Trophoblast cell (in vitro differentiated cells and primary cell): ENCODE data around the gene MAP4K4.
A peak's percentile ranks its signal among the peaks of the same experiment; 100 is the strongest.
"Not testable (repeated sequence)": the region's sequence is repeated elsewhere in the genome, so short reads cannot be mapped to it uniquely, and the experiment has no call there.

Source experiments
- DNase-seq, 2 donors: peaks; one replicate each; pipeline ENCODE4 v3.0.0-alpha.2; 2016
- H2AFZ ChIP-seq: 2 replicates; pipeline ENCODE4 v1.6.1; 2013; ENCODE audit warnings: low read length, moderate library complexity, mild to moderate bottlenecking; ENCODE audit not compliant: insufficient read depth, poor library complexity
- H2AK5ac ChIP-seq: 2 replicates; pipeline ENCODE4 v1.6.1; 2013; ENCODE audit warnings: mild to moderate bottlenecking, low read length
- H2BK120ac ChIP-seq: 2 replicates; pipeline ENCODE4 v1.6.1; 2013; ENCODE audit warnings: low read length, mild to moderate bottlenecking, moderate library complexity; ENCODE audit not compliant: insufficient read depth, poor library complexity
- H2BK12ac ChIP-seq: 2 replicates; pipeline ENCODE4 v1.6.1; 2013; ENCODE audit warnings: mild to moderate bottlenecking, low read length, moderate library complexity
- H2BK5ac ChIP-seq: 2 replicates; pipeline ENCODE4 v1.6.1; 2013; ENCODE audit warnings: low read length, low read depth, moderate library complexity, mild to moderate bottlenecking; ENCODE audit not compliant: poor library complexity
- H3K14ac ChIP-seq: 2 replicates; pipeline ENCODE4 v1.6.1; 2013; ENCODE audit warnings: mild to moderate bottlenecking, low read length
- H3K18ac ChIP-seq: 2 replicates; pipeline ENCODE4 v1.6.1; 2013; ENCODE audit warnings: mild to moderate bottlenecking, low read length
- H3K23ac ChIP-seq: 2 replicates; pipeline ENCODE4 v1.6.1; 2013; ENCODE audit warnings: low read length
- H3K27ac ChIP-seq: 2 replicates; pipeline ENCODE4 v1.5.1; 2013; ENCODE audit warnings: low read depth, mild to moderate bottlenecking, inconsistent platforms, low read length, moderate library complexity
- H3K27me3 ChIP-seq: 2 replicates; pipeline ENCODE4 v1.6.1; 2013; ENCODE audit warnings: inconsistent platforms, mild to moderate bottlenecking, low read length, moderate library complexity; ENCODE audit not compliant: insufficient read depth
- H3K36me3 ChIP-seq, 2 experiments: 1 replicate in 1 of 2; 2 replicates in 1 of 2; pipeline ENCODE4 v1.6.1; 2013; ENCODE audit warnings: low read length in 2 of 2, mild to moderate bottlenecking in 2 of 2, moderate library complexity in 1 of 2; ENCODE audit not compliant: insufficient read depth in 2 of 2, control insufficient read depth in 1 of 2
- H3K4ac ChIP-seq: 2 replicates; pipeline ENCODE4 v1.6.1; 2013; ENCODE audit warnings: low read depth, mild to moderate bottlenecking, low read length, moderate library complexity
- H3K4me1 ChIP-seq, 2 experiments: 1 replicate in 1 of 2; 2 replicates in 1 of 2; pipeline ENCODE4 v1.6.1; 2013; ENCODE audit warnings: low read length in 2 of 2, mild to moderate bottlenecking in 2 of 2, moderate library complexity in 1 of 2; ENCODE audit not compliant: insufficient read depth in 2 of 2, control insufficient read depth in 1 of 2
- H3K4me2 ChIP-seq: 2 replicates; pipeline ENCODE4 v1.6.1; 2013; ENCODE audit warnings: inconsistent platforms, mild to moderate bottlenecking, low read length, moderate library complexity
- H3K4me3 ChIP-seq: 2 replicates; pipeline ENCODE4 v1.5.1; 2013; ENCODE audit warnings: mild to moderate bottlenecking, low read depth, low read length, inconsistent platforms
- H3K79me1 ChIP-seq: one replicate; pipeline ENCODE4 v1.6.1; 2013; ENCODE audit warnings: low read length
- H3K79me2 ChIP-seq: 2 replicates; pipeline ENCODE4 v1.6.1; 2013; ENCODE audit warnings: low read length, mild to moderate bottlenecking; ENCODE audit not compliant: control insufficient read depth, insufficient read depth, poor library complexity
- H3K9ac ChIP-seq: 2 replicates; pipeline ENCODE4 v1.6.1; 2013; ENCODE audit warnings: mild to moderate bottlenecking, low read length
- H3K9me3 ChIP-seq: 2 replicates; pipeline ENCODE4 v1.6.1; 2013; ENCODE audit warnings: low read depth, mild to moderate bottlenecking, control low read depth, inconsistent platforms, low read length; ENCODE audit not compliant: insufficient read depth
- H4K12ac ChIP-seq: 2 replicates; pipeline ENCODE4 v1.6.1; 2013; ENCODE audit warnings: low read depth, mild to moderate bottlenecking, low read length, moderate library complexity
- H4K8ac ChIP-seq: 2 replicates; pipeline ENCODE4 v1.6.1; 2013; ENCODE audit warnings: low read depth, mild to moderate bottlenecking, low read length, moderate library complexity
- H4K91ac ChIP-seq: one replicate; pipeline ENCODE4 v1.6.1; 2013; ENCODE audit warnings: low read depth, mild to moderate bottlenecking, low read length, moderate library complexity
- WGBS: extraction: QIAGEN DNeasy Blood & Tissue Kit; methylation state at CpG from one replicate; pipeline ENCODE4 v1.1.7; 2013; ENCODE audit warnings: missing lambda C conversion rate; ENCODE audit not compliant: insufficient read length, insufficient coverage; ENCODE audit errors: extremely low coverage; 5-methylcytosine and 5-hydroxymethylcytosine counted together

The MAP4K4 gene

DNA sequence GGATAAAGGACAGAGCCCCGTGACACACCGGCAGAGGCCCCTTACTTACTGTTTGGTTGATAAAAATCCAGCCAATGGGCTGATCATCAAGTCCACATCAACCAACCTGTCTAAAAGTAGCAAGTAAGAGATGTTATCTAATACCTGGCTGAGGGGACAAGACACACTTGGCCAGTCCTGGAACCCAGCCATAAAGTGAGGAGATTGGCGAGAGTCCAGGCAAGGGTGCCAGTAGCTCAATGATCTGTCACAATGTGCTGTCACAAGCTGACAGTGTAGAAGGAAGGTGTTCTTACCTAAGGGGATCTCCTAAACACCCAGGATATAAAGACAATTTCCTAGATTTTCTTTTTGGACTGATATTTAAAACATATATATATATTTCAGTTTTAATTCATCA, 232.5 kb downstream of the MAP4K4 start:
- Histone ChIP-seq H3K79me2 (no peaks in the 10 kb centered on the region), H3K9ac (no peak overlapping the region), H3K79me1 (no peaks in the 10 kb centered on the region), H3K23ac (no peak overlapping the region), H3K9me3 (peaks cover 7% of the 10 kb centered on the region), H3K4me3 (no peak overlapping the region), H2BK120ac (no peak overlapping the region), H3K36me3 (peaks cover 3% of the 10 kb centered on the region in 2 experiments), H3K4ac (no peak overlapping the region), H3K27ac (no peak overlapping the region), H2BK12ac (no peak overlapping the region), H3K18ac (no peak overlapping the region), H4K91ac (no peak overlapping the region), H3K4me1 (peaks cover 0 to 4% of the 10 kb centered on the region in 2 experiments), H4K12ac (no peak overlapping the region), H3K27me3 (no peaks in the 10 kb centered on the region), H2AK5ac (no peak overlapping the region), H2AFZ (no peak overlapping the region), H4K8ac (no peak overlapping the region), H2BK5ac (no peak overlapping the region), H3K14ac (no peak overlapping the region), H3K4me2 (no peak overlapping the region)
- no peak for DNase-seq
- no CpG with 5 or more reads among the region's 3 CpGs for WGBS

DNA sequence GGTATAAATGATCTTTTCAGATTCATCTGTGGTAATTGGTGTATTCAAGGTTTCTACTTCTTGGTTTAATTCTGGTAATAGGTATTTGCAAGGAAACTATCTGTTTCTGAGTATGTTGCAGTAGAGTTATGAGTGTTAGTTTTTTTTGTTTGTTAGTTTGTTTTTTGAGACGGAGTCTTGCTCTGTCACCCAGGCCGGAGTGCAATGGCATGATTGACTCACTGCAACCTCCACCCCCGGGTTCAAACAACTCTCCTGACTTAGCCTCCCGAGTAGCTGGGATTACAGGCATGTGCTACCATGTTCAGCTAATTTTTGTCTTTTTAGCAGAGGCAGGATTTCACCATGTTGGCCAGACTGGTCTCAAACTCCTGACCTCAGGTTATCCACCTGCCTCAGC, 233.3 kb downstream of the MAP4K4 start:
- no peaks in the 10 kb centered on the region for H3K79me2 ChIP-seq
- H2BK5ac ChIP-seq: no peak overlapping the region
- H4K12ac ChIP-seq: no peak overlapping the region
- peaks cover 6% of the 10 kb centered on the region for H3K9me3 ChIP-seq
- peaks cover 4 to 11% of the 10 kb centered on the region in 2 experiments for H3K4me1 ChIP-seq
- no peak overlapping the region for H4K91ac ChIP-seq
- WGBS: no CpG with 5 or more reads among the region's 4 CpGs
- H4K8ac ChIP-seq: no peak overlapping the region
- H2BK120ac ChIP-seq: no peak overlapping the region
- H3K27ac ChIP-seq: no peak overlapping the region
- no peak overlapping the region for H2BK12ac ChIP-seq
- no peak overlapping the region for H3K9ac ChIP-seq
- no peak overlapping the region for H2AK5ac ChIP-seq
- peaks cover 4% of the 10 kb centered on the region for H3K79me1 ChIP-seq
- peaks cover 3% of the 10 kb centered on the region in 2 experiments for H3K36me3 ChIP-seq
- no peak overlapping the region for H3K4me2 ChIP-seq
- H3K4me3 ChIP-seq: no peak overlapping the region
- H3K18ac ChIP-seq: no peak overlapping the region
- H2AFZ ChIP-seq: no peak overlapping the region
- H3K27me3 ChIP-seq: no peaks in the 10 kb centered on the region
- H3K14ac ChIP-seq: no peak overlapping the region
- no peak overlapping the region for H3K4ac ChIP-seq
- no peak for DNase-seq
- no peak overlapping the region for H3K23ac ChIP-seq

DNA sequence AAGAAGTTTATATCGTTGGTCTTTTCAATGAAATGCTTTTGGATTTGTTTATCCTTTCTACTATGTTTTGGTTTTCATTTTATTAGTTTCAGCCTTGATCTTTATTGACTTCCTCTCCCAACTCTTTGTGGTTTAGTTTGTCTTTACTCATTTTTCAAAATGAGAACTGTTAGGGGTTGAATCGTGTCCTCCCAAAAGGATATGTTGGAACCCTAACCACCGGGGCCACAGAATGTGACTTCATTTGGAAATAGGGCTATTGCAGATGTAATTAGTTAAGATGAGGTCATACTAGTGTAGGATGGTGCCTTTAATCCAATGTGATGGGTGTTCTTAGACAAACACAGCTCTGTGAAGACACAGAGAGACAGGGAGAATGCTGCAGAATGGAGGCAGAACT, 233.9 kb downstream of the MAP4K4 start:
- Histone ChIP-seq H3K23ac (no peak overlapping the region), H2AK5ac (no peak overlapping the region), H4K91ac (no peak overlapping the region), H3K27me3 (no peaks in the 10 kb centered on the region), H3K4me2 (no peak overlapping the region), H3K9me3 (peaks cover 6% of the 10 kb centered on the region), H3K79me1 (peaks cover 4% of the 10 kb centered on the region), H2BK5ac (no peak overlapping the region), H2AFZ (no peak overlapping the region), H3K9ac (no peak overlapping the region), H3K14ac (no peak overlapping the region), H3K4me1 (peaks cover 8 to 11% of the 10 kb centered on the region in 2 experiments), H3K4me3 (no peak overlapping the region), H2BK12ac (no peak overlapping the region), H4K8ac (no peak overlapping the region), H4K12ac (no peak overlapping the region), H2BK120ac (no peak overlapping the region), H3K36me3 (peaks cover 3% of the 10 kb centered on the region in 2 experiments), H3K79me2 (no peaks in the 10 kb centered on the region), H3K4ac (no peak overlapping the region), H3K27ac (no peak overlapping the region), H3K18ac (no peak overlapping the region)
- no peak for DNase-seq
- WGBS: no CpG with 5 or more reads among the region's 3 CpGs

DNA sequence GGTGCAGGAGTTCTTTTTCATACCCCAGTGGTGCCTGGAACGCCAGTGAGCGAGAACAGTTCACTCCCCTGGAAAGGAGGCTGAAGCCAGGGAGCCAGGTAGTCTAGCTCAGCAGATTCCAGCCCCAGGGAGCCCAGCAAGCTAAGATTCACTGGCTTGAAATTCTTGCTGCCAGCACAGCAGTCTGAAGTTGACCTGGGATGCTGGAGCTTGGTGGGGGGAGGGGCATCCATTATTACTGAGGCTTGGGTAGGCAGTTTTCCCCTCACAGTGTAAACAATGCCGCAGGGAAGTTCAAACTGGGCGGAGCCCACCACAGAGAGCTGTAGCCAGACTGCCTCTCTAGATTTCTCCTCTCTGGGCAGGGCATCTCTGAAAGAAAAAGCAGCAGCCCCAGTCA, 238.3 kb downstream of the MAP4K4 start:
- Histone ChIP-seq H3K4me1 (peaks cover 8 to 11% of the 10 kb centered on the region in 2 experiments), H3K14ac (peak overlapping the region; percentile 25), H2BK12ac (peak overlapping the region; percentile 43), H2BK5ac (peak overlapping the region; percentile 56), H3K27ac (peak overlapping the region; percentile 55), H2BK120ac (peak overlapping the region; percentile 38), H4K8ac (peak overlapping the region; percentile 47)
- not testable (repeated sequence) for H4K91ac ChIP-seq, H3K4me3 ChIP-seq, H3K79me1 ChIP-seq, H3K4me2 ChIP-seq, H3K9ac ChIP-seq, H3K79me2 ChIP-seq, H3K27me3 ChIP-seq, H3K9me3 ChIP-seq, H3K23ac ChIP-seq, H3K18ac ChIP-seq, H3K36me3 ChIP-seq, H2AFZ ChIP-seq, DNase-seq, H3K4ac ChIP-seq, H4K12ac ChIP-seq, H2AK5ac ChIP-seq
- WGBS: no CpG with 5 or more reads among the region's 4 CpGs
